A673 (cell line): ENCODE results near the gene PCCB. TPM values are rescaled to one million over a fixed set of nuclear protein-coding genes. Genes with fewer than 3 reads are reported as not detected.

Experiments
- BruUV-seq: library from RNA; stranded (reverse); fragments of 400-500 nt; replicated peaks from 2 replicates; lab custom pipeline; 2021; lab: Mats Ljungman, UMichigan
- CTCF ChIA-PET: fragments of 300-600 bp; sonication (Branson Sonifier 250); formaldehyde crosslinking; loops from one replicate; lab custom pipeline; 2022; ENCODE audit warnings: antibody characterized with exemption; lab: Charles Lee
- POLR2A ChIA-PET: fragments of 300-600 bp; sonication (Branson Sonifier 250); formaldehyde crosslinking; loops from one replicate; lab custom pipeline; 2022; ENCODE audit warnings: antibody characterized with exemption; ENCODE audit not compliant: low non-redundant PET; lab: Charles Lee
- DNase-seq: peaks from one replicate; pipeline ENCODE4 v3.0.0-alpha.2; 2015; ENCODE audit warnings: low spot score
- H3K27ac ChIP-seq: fragments of 200-600 bp; sonication (generic); 2 replicates; pipeline ENCODE4 v1.5.1; 2016; ENCODE audit warnings: mixed run types, low read depth, mild to moderate bottlenecking, mixed read lengths, antibody characterized with exemption, low read length; ENCODE audit not compliant: poor library complexity, severe bottlenecking
- H3K27me3 ChIP-seq: fragments of 200-600 bp; sonication (generic); replicated peaks from 2 replicates; pipeline ENCODE4 v1.6.1; 2017; ENCODE audit warnings: mixed run types, low read depth, mild to moderate bottlenecking, mixed read lengths, antibody characterized with exemption, low read length; ENCODE audit not compliant: insufficient read depth, poor library complexity
- H3K36me3 ChIP-seq: fragments of 200-600 bp; sonication (generic); 2 replicates; pipeline ENCODE4 v1.6.1; 2016; ENCODE audit warnings: mixed run types, mild to moderate bottlenecking, mixed read lengths, antibody characterized with exemption, low read length; ENCODE audit not compliant: insufficient read depth, poor library complexity, severe bottlenecking
- H3K4me1 ChIP-seq: fragments of 200-600 bp; sonication (generic); 2 replicates; pipeline ENCODE4 v1.6.1; 2017; ENCODE audit warnings: mixed run types, mild to moderate bottlenecking, mixed read lengths, antibody characterized with exemption, low read length; ENCODE audit not compliant: insufficient read depth, poor library complexity, severe bottlenecking
- H3K4me3 ChIP-seq: fragments of 200-600 bp; sonication (generic); 2 replicates; pipeline ENCODE4 v1.5.1; 2016; ENCODE audit warnings: low read depth, mixed run types, mild to moderate bottlenecking, mixed read lengths, low read length; ENCODE audit not compliant: poor library complexity, severe bottlenecking
- H3K9me3 ChIP-seq: fragments of 200-600 bp; sonication (generic); 2 replicates; pipeline ENCODE4 v1.6.1; 2016; ENCODE audit warnings: mixed run types, low read depth, mild to moderate bottlenecking, mixed read lengths, antibody characterized with exemption, low read length; ENCODE audit not compliant: poor library complexity, severe bottlenecking
- CTCF ChIP-seq: fragments of 300-800, 200-600 bp; sonication (generic); conservative IDR thresholded peaks from 2 replicates; pipeline ENCODE4 v1.5.1; 2017; ENCODE audit warnings: low read depth, mild to moderate bottlenecking, antibody characterized with exemption, low read length, moderate library complexity, mixed read lengths
- EZH2 ChIP-seq: fragments of 200-600 bp; sonication (generic); IDR thresholded peaks from 2 replicates; pipeline ENCODE4 v1.6.1; 2017; ENCODE audit warnings: borderline replicate concordance, low read depth, mild to moderate bottlenecking, mixed read lengths, antibody characterized with exemption, low read length; ENCODE audit not compliant: poor library complexity, severe bottlenecking
- intact Hi-C: fragments of 100-400 bp; cut with micrococcal nuclease; formaldehyde crosslinking; loops from one replicate; pipeline ENCODE4 v1.10.0; 2022; ENCODE audit not compliant: unreplicated experiment
- total RNA-seq: library from RNA; stranded (reverse); gene quantifications from 2 replicates; pipeline ENCODE4 v1.2.3, GENCODE V29; 2021

Gene PCCB
- total RNA-seq, 1 experiment from 2014 or later: 82.1 TPM

GRCh38 chr3:136377508-136377907 is 127.4 kb downstream of the PCCB start:
- no peaks in the 10 kb centered on the region for H3K4me1 ChIP-seq
- CTCF ChIA-PET: no interaction called here

GRCh38 chr3:136378011-136378410 is 127.9 kb downstream of the PCCB start:
- no peaks in the 10 kb centered on the region for H3K27me3 ChIP-seq
- TF ChIP-seq CTCF: no peak
- H3K4me3 ChIP-seq: no peak overlapping the region
- H3K9me3 ChIP-seq: no peaks in the 10 kb centered on the region
- CTCF ChIA-PET: no interaction called here
- no peak overlapping the region for H3K27ac ChIP-seq
- BruUV-seq: no TSS peak
- intact Hi-C loops: no loop called here
- no peaks in the 10 kb centered on the region for H3K36me3 ChIP-seq
- POLR2A ChIA-PET: no interaction called here
- no peak for DNase-seq
- no peaks in the 10 kb centered on the region for H3K4me1 ChIP-seq

More at GRCh38 chr3:136377508-136377907, 127.4 kb downstream of the PCCB start:
- no peaks in the 10 kb centered on the region for H3K27me3 ChIP-seq
- TF ChIP-seq CTCF (no peak), EZH2 (no peak)
- intact Hi-C loops: no loop called here
- H3K4me3 ChIP-seq: no peak overlapping the region
- no TSS peak for BruUV-seq
- POLR2A ChIA-PET: no interaction called here
- peak; percentile 7 for DNase-seq
- no peak overlapping the region for H3K27ac ChIP-seq
- no peaks in the 10 kb centered on the region for H3K36me3 ChIP-seq
- H3K9me3 ChIP-seq: no peaks in the 10 kb centered on the region

Other genes with a start within 250 kb of the PCCB start
- gene MSL2, start 54.0 kb upstream of the PCCB start, total RNA-seq: 37.9 and 38.1 TPM in 2 replicates